Skeletal muscle satellite cell (primary cell): Measurements from ENCODE around the gene JSRP1.

Experiments used
- H3K27me3 ChIP-seq: 2 replicates; pipeline ENCODE4 v1.7.0; 2013; ENCODE audit warnings: low read length; ENCODE audit not compliant: control insufficient read depth, insufficient read depth
- H3K36me3 ChIP-seq: 2 replicates; pipeline ENCODE4 v1.7.0; 2013; ENCODE audit warnings: mild to moderate bottlenecking, control low read depth, low read length; ENCODE audit not compliant: insufficient read depth
- H3K4me1 ChIP-seq: 2 replicates; pipeline ENCODE4 v1.7.0; 2013; ENCODE audit warnings: low read length; ENCODE audit not compliant: control insufficient read depth, insufficient read depth
- H3K4me2 ChIP-seq: 2 replicates; pipeline ENCODE4 v1.7.0; 2013; ENCODE audit warnings: mild to moderate bottlenecking, low read length
- H3K4me3 ChIP-seq: 2 replicates; pipeline ENCODE4 v1.7.0; 2013; ENCODE audit warnings: low read length
- H3K9ac ChIP-seq: 2 replicates; pipeline ENCODE4 v1.7.0; 2013; ENCODE audit warnings: mild to moderate bottlenecking, low read depth, low read length, moderate library complexity
- H3K9me3 ChIP-seq: replicated peaks from 2 replicates; pipeline ENCODE4 v1.7.0; 2013; ENCODE audit warnings: mild to moderate bottlenecking, control low read depth, low read length

JSRP1 gene

DNA sequence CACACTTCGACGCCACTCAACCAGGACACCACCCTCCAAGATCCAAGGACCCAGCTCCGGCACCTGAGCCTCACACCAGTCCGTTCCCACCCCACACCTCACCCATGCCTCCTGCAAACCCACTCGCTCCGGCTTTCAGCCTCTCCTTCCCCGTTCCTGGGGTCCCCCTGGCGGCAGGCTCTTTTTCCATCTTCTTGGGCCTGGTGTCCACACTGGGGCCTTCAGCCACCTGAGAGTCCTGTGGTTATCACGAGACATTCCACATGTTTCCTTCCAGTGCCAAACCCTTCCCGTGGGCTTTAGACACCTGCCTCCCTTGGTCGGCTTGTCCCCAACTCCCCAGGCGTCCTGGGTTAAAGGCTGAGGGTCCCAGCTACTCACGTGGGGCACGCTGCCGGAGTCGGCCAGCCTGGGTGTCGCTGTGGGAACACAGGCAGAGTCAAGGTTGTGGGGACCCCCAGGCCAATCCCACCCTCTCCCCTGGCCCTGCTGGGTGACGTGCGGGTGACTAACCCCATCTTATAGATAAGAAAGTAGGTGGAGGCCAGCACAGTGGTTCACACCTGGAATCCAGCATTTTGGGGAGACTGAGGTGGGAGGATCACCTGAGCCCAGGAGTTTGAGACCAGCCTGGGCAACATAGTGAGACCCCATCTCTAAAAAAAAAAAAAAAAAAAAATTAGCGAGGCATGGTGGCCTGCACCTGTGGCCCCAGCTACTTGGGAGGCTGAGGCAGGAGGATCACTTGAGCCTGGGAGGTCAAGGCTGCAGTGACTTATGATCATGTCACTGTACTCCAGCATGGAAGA is 1.9 kb downstream of the JSRP1 start:
- H3K4me2 ChIP-seq = no peak overlapping the region

DNA sequence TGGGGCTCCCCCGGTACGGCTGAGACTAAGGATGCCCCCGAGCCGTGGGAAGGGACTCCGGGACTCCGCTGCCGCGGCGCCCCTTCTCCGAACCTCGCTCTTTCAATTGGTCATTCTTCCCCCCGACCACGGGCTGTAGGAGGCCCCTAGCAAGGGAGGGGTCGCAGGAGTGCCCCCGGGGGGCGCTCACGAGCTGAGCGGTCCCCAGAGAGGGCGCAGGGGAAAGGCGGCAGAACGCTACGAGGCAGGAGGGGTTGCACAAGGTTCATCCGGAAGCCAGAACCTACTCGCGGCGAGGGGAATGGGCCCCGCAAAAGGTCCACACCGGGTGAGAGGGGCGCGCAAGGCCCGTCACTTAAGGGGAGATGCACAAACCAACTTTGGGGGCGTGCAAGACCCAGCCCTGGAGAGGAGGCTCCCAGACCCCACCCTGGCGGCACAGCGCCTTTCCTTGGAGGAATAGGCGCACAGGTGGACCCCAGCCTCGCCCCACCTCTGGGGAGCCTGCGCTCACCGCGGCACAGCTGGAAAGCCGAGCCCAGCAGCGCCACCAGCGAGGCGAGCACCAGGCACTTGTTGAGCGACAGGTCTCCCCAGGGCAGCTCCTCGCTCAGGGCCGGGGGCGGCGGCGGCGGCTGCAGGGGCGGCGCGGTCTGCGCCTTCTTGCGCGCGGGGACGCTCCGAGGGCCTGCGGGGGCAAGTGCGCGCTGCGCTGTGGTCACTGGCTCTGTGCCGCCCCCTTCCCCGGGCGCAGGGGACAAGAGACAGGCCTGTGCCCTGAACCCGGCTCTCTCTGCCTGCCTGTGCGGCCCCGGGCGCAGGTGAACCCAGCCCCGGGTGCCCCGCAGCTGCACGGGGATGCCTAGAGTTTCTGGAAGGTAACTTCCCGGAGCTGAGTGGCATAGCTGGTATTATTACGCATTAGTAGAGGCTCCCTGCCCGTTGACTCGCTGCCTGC is 2.8 kb downstream of the JSRP1 start:
- Histone ChIP-seq H3K27me3 (no peaks in the 10 kb centered on the region), H3K4me2 (no peak overlapping the region), H3K4me1 (peaks cover 20% of the 10 kb centered on the region), H3K36me3 (peaks cover 13% of the 10 kb centered on the region), H3K9ac (no peak overlapping the region), H3K4me3 (no peak overlapping the region), H3K9me3 (no peaks in the 10 kb centered on the region)

More for the DNA sequence above, 1.9 kb downstream of the JSRP1 start:
- Histone ChIP-seq H3K27me3 (no peaks in the 10 kb centered on the region), H3K4me1 (peaks cover 20% of the 10 kb centered on the region), H3K36me3 (peaks cover 9% of the 10 kb centered on the region), H3K9me3 (no peaks in the 10 kb centered on the region), H3K9ac (no peak overlapping the region), H3K4me3 (no peak overlapping the region)

- Histone ChIP-seq H3K27me3 (no peaks in the 10 kb centered on the region), H3K9ac (no peak overlapping the region), H3K4me2 (no peak overlapping the region), H3K4me3 (no peak overlapping the region), H3K9me3 (no peaks in the 10 kb centered on the region), H3K4me1 (peaks cover 20% of the 10 kb centered on the region), H3K36me3 (peaks cover 13% of the 10 kb centered on the region)
Observed at GRCh38 chr19:2252797-2253105, 3.5 kb downstream of the JSRP1 start.

- H3K9me3 ChIP-seq = no peaks in the 10 kb centered on the region
- H3K4me3 ChIP-seq = no peak overlapping the region
- peaks cover 23% of the 10 kb centered on the region for H3K4me1 ChIP-seq
- no peak overlapping the region for H3K4me2 ChIP-seq
- H3K9ac ChIP-seq = no peak overlapping the region
- no peaks in the 10 kb centered on the region for H3K27me3 ChIP-seq
- peaks cover 17% of the 10 kb centered on the region for H3K36me3 ChIP-seq
Observed at GRCh38 chr19:2252055-2252796, 4.0 kb downstream of the JSRP1 start.

- Histone ChIP-seq H3K9ac (no peak overlapping the region), H3K4me2 (no peak overlapping the region), H3K36me3 (peaks cover 25% of the 10 kb centered on the region), H3K9me3 (no peaks in the 10 kb centered on the region), H3K4me1 (peaks cover 24% of the 10 kb centered on the region), H3K27me3 (no peaks in the 10 kb centered on the region), H3K4me3 (no peak overlapping the region)
Observed at GRCh38 chr19:2251106-2252054, 4.8 kb downstream of the JSRP1 start.

- Histone ChIP-seq H3K4me3 (no peak overlapping the region), H3K36me3 (peaks cover 31% of the 10 kb centered on the region), H3K9me3 (no peaks in the 10 kb centered on the region), H3K27me3 (no peaks in the 10 kb centered on the region), H3K4me2 (no peak overlapping the region), H3K4me1 (peaks cover 18% of the 10 kb centered on the region), H3K9ac (no peak overlapping the region)
Observed at GRCh38 chr19:2250766-2251105, 5.5 kb downstream of the JSRP1 start.

GRCh38 chr19:2249880-2250765 is 6.1 kb downstream of the JSRP1 start:
- H3K27me3 ChIP-seq = no peaks in the 10 kb centered on the region
- H3K9ac ChIP-seq = no peak overlapping the region
- peaks cover 37% of the 10 kb centered on the region for H3K36me3 ChIP-seq
- no peaks in the 10 kb centered on the region for H3K9me3 ChIP-seq
- no peak overlapping the region for H3K4me3 ChIP-seq
- H3K4me2 ChIP-seq = no peak overlapping the region
- peaks cover 12% of the 10 kb centered on the region for H3K4me1 ChIP-seq

GRCh38 chr19:2249010-2249866 is 7.0 kb downstream of the JSRP1 start, which contains the start of gene AMH:
AMH (plus strand) TSS chr19:2249323; CDS start chr19:2249333, 10 bp downstream.
- Histone ChIP-seq H3K9me3 (no peaks in the 10 kb centered on the region), H3K4me3 (no peak within 1 kb of the TSS), H3K4me2 (no peak within 1 kb of the TSS), H3K36me3 (peaks cover 46% of the 10 kb centered on the region), H3K9ac (no peak within 1 kb of the TSS), H3K27me3 (no peaks in the 10 kb centered on the region), H3K4me1 (peaks cover 9% of the 10 kb centered on the region)

DNA sequence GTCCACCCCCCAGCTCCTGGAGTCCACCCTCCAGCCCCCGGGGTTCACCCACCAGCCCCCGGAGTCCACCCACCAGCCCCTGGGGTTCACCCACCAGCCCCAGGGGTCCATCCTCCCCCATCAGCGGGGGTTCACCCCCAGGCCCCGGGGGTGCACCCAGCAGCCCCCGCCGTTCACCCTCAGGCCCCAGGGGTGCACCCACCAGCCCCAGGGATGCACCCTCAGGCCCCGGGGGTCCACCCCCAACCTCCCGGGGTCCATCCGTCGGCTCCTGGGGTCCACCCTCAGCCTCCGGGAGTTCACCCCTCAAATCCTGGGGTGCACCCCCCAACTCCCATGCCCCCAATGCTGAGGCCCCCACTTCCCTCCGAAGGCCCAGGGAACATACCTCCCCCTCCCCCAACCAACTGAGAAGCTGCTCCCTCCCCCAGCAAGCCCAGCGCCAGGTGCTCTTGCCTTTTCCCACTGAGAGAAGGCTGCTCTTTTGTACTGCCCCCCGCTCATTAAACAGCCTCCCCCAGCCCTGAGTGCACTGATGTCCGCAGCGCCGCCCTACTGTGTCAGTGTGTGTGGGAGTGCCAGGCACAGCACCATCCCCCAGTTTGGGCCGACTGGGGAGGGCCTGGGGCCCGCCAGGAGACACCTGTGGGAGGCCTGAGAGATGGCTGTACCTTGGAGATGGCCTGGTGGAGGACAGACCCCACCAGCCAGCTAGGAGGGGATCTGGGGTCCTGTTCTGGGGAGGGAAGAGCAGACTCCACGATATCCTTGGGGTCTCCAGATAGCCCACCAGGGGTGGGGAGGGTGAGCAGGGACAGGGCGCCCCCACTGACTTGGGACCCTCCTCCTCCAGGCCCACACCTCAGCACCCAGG is 7.8 kb downstream of the JSRP1 start:
- no peak overlapping the region for H3K4me3 ChIP-seq
- H3K36me3 ChIP-seq = peaks cover 54% of the 10 kb centered on the region
- H3K4me2 ChIP-seq = no peak overlapping the region
- H3K9me3 ChIP-seq = no peaks in the 10 kb centered on the region
- H3K27me3 ChIP-seq = no peaks in the 10 kb centered on the region
- no peak overlapping the region for H3K9ac ChIP-seq
- peaks cover 9% of the 10 kb centered on the region for H3K4me1 ChIP-seq
